AG09309 (cell line): ENCODE results near the gene RTN4R.

Experiments
- DNase-seq: peaks from one replicate; pipeline ENCODE4 v3.0.0-alpha.2; 2010; ENCODE audit warnings: low read depth
- H3K4me3 ChIP-seq: 2 replicates; pipeline ENCODE4 v1.5.1; 2011; ENCODE audit warnings: mild to moderate bottlenecking, low read depth, low read length, moderate library complexity; ENCODE audit not compliant: control insufficient read depth
- CTCF ChIP-seq: IDR thresholded peaks from 2 replicates; pipeline ENCODE4 v1.5.1; 2011; ENCODE audit warnings: mild to moderate bottlenecking, low read depth, low read length, inconsistent platforms; ENCODE audit not compliant: insufficient read depth, control insufficient read depth; ENCODE audit errors: missing control alignments

RTN4R gene

GRCh38 chr22:20224917-20225692, 43.0 kb downstream of the RTN4R start:
- no peak for TF ChIP-seq CTCF
- DNase-seq, result no peak
- no peak overlapping the region for H3K4me3 ChIP-seq

- DNase-seq, result no peak
- no peak for TF ChIP-seq CTCF
- no peak overlapping the region for H3K4me3 ChIP-seq
Measured at GRCh38 chr22:20224256-20224626, 43.9 kb downstream of the RTN4R start.

GRCh38 chr22:20223421-20224255, 44.5 kb downstream of the RTN4R start:
- no peak for TF ChIP-seq CTCF
- no peak for DNase-seq
- H3K4me3 ChIP-seq, result no peak overlapping the region

GRCh38 chr22:20222764-20223420, 45.2 kb downstream of the RTN4R start:
- no peak for DNase-seq
- TF ChIP-seq CTCF, result no peak

GRCh38 chr22:20221421-20222340, 46.4 kb downstream of the RTN4R start:
- no peak for TF ChIP-seq CTCF

More at GRCh38 chr22:20222764-20223420, 45.2 kb downstream of the RTN4R start:
- no peak overlapping the region for H3K4me3 ChIP-seq

GRCh38 chr22:20220629-20221026, 47.5 kb downstream of the RTN4R start:
- no peak for DNase-seq
- no peak for TF ChIP-seq CTCF

More at GRCh38 chr22:20221421-20222340, 46.4 kb downstream of the RTN4R start:
- DNase-seq, result no peak
- H3K4me3 ChIP-seq, result no peak overlapping the region

More at GRCh38 chr22:20220629-20221026, 47.5 kb downstream of the RTN4R start:
- H3K4me3 ChIP-seq, result no peak overlapping the region
